HEK293 (cell line): ENCODE results near the gene STK32C.

Experiments used
- GLIS2 ChIP-seq: fragments of 450-650 bp; formaldehyde crosslinking; IDR thresholded peaks from 2 replicates; pipeline ENCODE4 v1.5.1; 2016; ENCODE audit warnings: missing biosample characterization, missing genetic modification characterization
- IKZF3 ChIP-seq: fragments of 450-650 bp; IDR thresholded peaks from 2 replicates; pipeline ENCODE4 v1.5.0; 2018; ENCODE audit warnings: missing biosample characterization, mild to moderate bottlenecking, missing genetic modification characterization, moderate library complexity
- KLF10 ChIP-seq: fragments of 450-650 bp; IDR thresholded peaks from 2 replicates; pipeline ENCODE4 v1.5.1; 2018; ENCODE audit warnings: missing biosample characterization, mild to moderate bottlenecking, missing genetic modification characterization
- KLF8 ChIP-seq: fragments of 450-650 bp; formaldehyde crosslinking; IDR thresholded peaks from 2 replicates; pipeline ENCODE4 v1.5.1; 2016; ENCODE audit warnings: missing biosample characterization, missing genetic modification characterization
- MYNN ChIP-seq: fragments of 450-650 bp; formaldehyde crosslinking; IDR thresholded peaks from 2 replicates; pipeline ENCODE4 v1.5.1; 2016; ENCODE audit warnings: missing biosample characterization, missing genetic modification characterization, borderline replicate concordance
- PRDM6 ChIP-seq: fragments of 450-650 bp; formaldehyde crosslinking; IDR thresholded peaks from 2 replicates; pipeline ENCODE4 v1.5.1; 2017; ENCODE audit warnings: missing biosample characterization, missing genetic modification characterization
- RBAK ChIP-seq: fragments of 450-650 bp; formaldehyde crosslinking; IDR thresholded peaks from 2 replicates; pipeline ENCODE4 v1.5.1; 2016; ENCODE audit warnings: missing biosample characterization, missing genetic modification characterization
- SP3 ChIP-seq: fragments of 450-650 bp; formaldehyde crosslinking; IDR thresholded peaks from 2 replicates; pipeline ENCODE4 v1.5.1; 2016; ENCODE audit warnings: missing biosample characterization, missing genetic modification characterization
- SP7 ChIP-seq: fragments of 450-650 bp; formaldehyde crosslinking; IDR thresholded peaks from 2 replicates; pipeline ENCODE4 v1.5.1; 2016; ENCODE audit warnings: missing biosample characterization, missing genetic modification characterization
- WT1 ChIP-seq: fragments of 450-650 bp; formaldehyde crosslinking; IDR thresholded peaks from 2 replicates; pipeline ENCODE4 v1.5.1; 2016; ENCODE audit warnings: missing biosample characterization, missing genetic modification characterization
- ZBTB11 ChIP-seq: fragments of 450-650 bp; formaldehyde crosslinking; conservative IDR thresholded peaks from 2 replicates; pipeline ENCODE4 v1.5.1; 2016; ENCODE audit warnings: low read depth, missing biosample characterization, missing genetic modification characterization
- ZBTB17 ChIP-seq: fragments of 450-650 bp; formaldehyde crosslinking; IDR thresholded peaks from 2 replicates; pipeline ENCODE4 v1.5.1; 2016; ENCODE audit warnings: missing biosample characterization, missing genetic modification characterization
- ZBTB21 ChIP-seq: fragments of 450-650 bp; formaldehyde crosslinking; IDR thresholded peaks from 2 replicates; pipeline ENCODE4 v1.5.1; 2017; ENCODE audit warnings: missing biosample characterization, missing genetic modification characterization
- ZFP69B ChIP-seq: fragments of 450-650 bp; formaldehyde crosslinking; IDR thresholded peaks from 2 replicates; pipeline ENCODE4 v1.5.1; 2016; ENCODE audit warnings: missing biosample characterization, missing genetic modification characterization
- ZNF16 ChIP-seq: fragments of 450-650 bp; formaldehyde crosslinking; IDR thresholded peaks from 2 replicates; pipeline ENCODE4 v1.5.1; 2016; ENCODE audit warnings: low read depth, missing biosample characterization, missing genetic modification characterization
- ZNF2 ChIP-seq: fragments of 450-650 bp; formaldehyde crosslinking; IDR thresholded peaks from 2 replicates; pipeline ENCODE4 v1.5.1; 2016; ENCODE audit warnings: missing biosample characterization, missing genetic modification characterization
- ZNF24 ChIP-seq: fragments of 450-650 bp; formaldehyde crosslinking; IDR thresholded peaks from 2 replicates; pipeline ENCODE4 v1.5.1; 2016; ENCODE audit warnings: missing biosample characterization, missing genetic modification characterization
- ZNF335 ChIP-seq: fragments of 450-650 bp; formaldehyde crosslinking; conservative IDR thresholded peaks from 2 replicates; pipeline ENCODE4 v1.5.1; 2016; ENCODE audit warnings: missing biosample characterization, missing genetic modification characterization
- ZNF354C ChIP-seq: fragments of 450-650 bp; formaldehyde crosslinking; IDR thresholded peaks from 2 replicates; pipeline ENCODE4 v1.5.1; 2016; ENCODE audit warnings: missing biosample characterization, missing genetic modification characterization, low read depth, borderline replicate concordance
- ZNF366 ChIP-seq: fragments of 450-650 bp; formaldehyde crosslinking; conservative IDR thresholded peaks from 2 replicates; pipeline ENCODE4 v1.5.1; 2016; ENCODE audit warnings: missing biosample characterization, missing genetic modification characterization
- ZNF394 ChIP-seq: fragments of 450-650 bp; formaldehyde crosslinking; IDR thresholded peaks from 2 replicates; pipeline ENCODE4 v1.5.1; 2016; ENCODE audit warnings: missing biosample characterization, missing genetic modification characterization, mild to moderate bottlenecking, moderate library complexity, borderline replicate concordance
- ZNF416 ChIP-seq: fragments of 450-650 bp; formaldehyde crosslinking; IDR thresholded peaks from 2 replicates; pipeline ENCODE4 v1.5.1; 2016; ENCODE audit warnings: missing biosample characterization, missing genetic modification characterization
- ZNF423 ChIP-seq: fragments of 450-650 bp; formaldehyde crosslinking; IDR thresholded peaks from 2 replicates; pipeline ENCODE4 v1.5.1; 2016; ENCODE audit warnings: missing biosample characterization, missing genetic modification characterization
- ZNF48 ChIP-seq: fragments of 450-650 bp; formaldehyde crosslinking; IDR thresholded peaks from 2 replicates; pipeline ENCODE4 v1.5.1; 2016; ENCODE audit warnings: missing biosample characterization, missing genetic modification characterization
- ZNF555 ChIP-seq: fragments of 450-650 bp; formaldehyde crosslinking; conservative IDR thresholded peaks from 2 replicates; pipeline ENCODE4 v1.5.1; 2017; ENCODE audit warnings: missing biosample characterization, mild to moderate bottlenecking, missing genetic modification characterization, inconsistent platforms
- ZNF560 ChIP-seq: fragments of 450-650 bp; formaldehyde crosslinking; IDR thresholded peaks from 2 replicates; pipeline ENCODE4 v1.5.1; 2017; ENCODE audit warnings: missing biosample characterization, missing genetic modification characterization, borderline replicate concordance
- ZNF561 ChIP-seq: fragments of 450-650 bp; IDR thresholded peaks from 2 replicates; pipeline ENCODE4 v1.5.1; 2018; ENCODE audit warnings: missing biosample characterization, missing genetic modification characterization, borderline replicate concordance
- ZNF610 ChIP-seq: fragments of 450-650 bp; formaldehyde crosslinking; IDR thresholded peaks from 2 replicates; pipeline ENCODE4 v1.5.1; 2016; ENCODE audit warnings: missing biosample characterization, missing genetic modification characterization, borderline replicate concordance
- ZNF629 ChIP-seq: fragments of 450-650 bp; formaldehyde crosslinking; IDR thresholded peaks from 2 replicates; pipeline ENCODE4 v1.5.1; 2017; ENCODE audit warnings: missing biosample characterization, missing genetic modification characterization
- ZNF639 ChIP-seq: fragments of 450-650 bp; formaldehyde crosslinking; IDR thresholded peaks from 2 replicates; pipeline ENCODE4 v1.5.1; 2016; ENCODE audit warnings: missing biosample characterization, missing genetic modification characterization
- ZNF660 ChIP-seq: fragments of 450-650 bp; IDR thresholded peaks from 2 replicates; pipeline ENCODE4 v1.5.1; 2018; ENCODE audit warnings: missing biosample characterization, mild to moderate bottlenecking, missing genetic modification characterization
- ZNF76 ChIP-seq: fragments of 450-650 bp; formaldehyde crosslinking; IDR thresholded peaks from 2 replicates; pipeline ENCODE4; 2016; ENCODE audit warnings: low read depth, missing biosample characterization, missing genetic modification characterization, borderline replicate concordance

Gene STK32C

GRCh38 chr10:132329565-132330485 is 22.1 kb upstream of the STK32C start (continued):
- peak; percentile 80 for TF ChIP-seq ZNF366 (tag by site-specific recombination)
- no peak for TF ChIP-seq ZBTB21 (tag by site-specific recombination)
- 0 out of 2 replicates have a peak, but pooled peaks have one; percentile 13 for TF ChIP-seq ZNF610 (tag by site-specific recombination)
- no peak for TF ChIP-seq ZNF354C
- no peak for TF ChIP-seq KLF8 (tag by site-specific recombination)
- TF ChIP-seq PRDM6 = peak; percentile 97
- peak; percentile 83 for TF ChIP-seq ZBTB17 (tag by site-specific recombination)
- 0 out of 2 replicates have a peak, but pooled peaks have one; percentile 45 for TF ChIP-seq ZNF2
- peak; percentile 42; the same call in 1 of the 2 replicates for TF ChIP-seq SP3 (tag by site-specific recombination)
- TF ChIP-seq ZNF24 = peak; percentile 100
- TF ChIP-seq ZNF394 (tag by site-specific recombination) = peak; percentile 83; the same call in 1 of the 2 replicates
- no peak for TF ChIP-seq ZFP69B
- peak; percentile 54; the same call in 1 of the 2 replicates for TF ChIP-seq KLF10 (tag by site-specific recombination)
- TF ChIP-seq RBAK = no peak
- peak; percentile 72 for TF ChIP-seq ZNF629 (tag by site-specific recombination)
- TF ChIP-seq ZNF639 (tag by site-specific recombination) = no peak
- TF ChIP-seq SP7 (tag by site-specific recombination) = peak; percentile 85
- TF ChIP-seq ZNF423 = no peak
- TF ChIP-seq ZNF416 (tag by site-specific recombination) = no peak
- TF ChIP-seq ZNF555 (tag by site-specific recombination) = no peak
- peak; percentile 59 for TF ChIP-seq ZNF660 (tag by site-specific recombination)
- TF ChIP-seq ZNF335 (tag by site-specific recombination) = peak; percentile 82
- TF ChIP-seq ZNF16 = no peak
- TF ChIP-seq ZBTB11 (tag by site-specific recombination) = peak; percentile 56; the same call in 1 of the 2 replicates
- no peak for TF ChIP-seq ZNF560 (tag by site-specific recombination)
- TF ChIP-seq GLIS2 = 0 out of 2 replicates have a peak, but pooled peaks have one; percentile 17
- TF ChIP-seq ZNF561 = no peak
- no peak for TF ChIP-seq ZNF48
- no peak for TF ChIP-seq MYNN (tag by site-specific recombination)
- peak; percentile 80 for TF ChIP-seq WT1 (tag by site-specific recombination)
- peak; percentile 49; the same call in 1 of the 2 replicates for TF ChIP-seq IKZF3 (tag by site-specific recombination)
- 0 out of 2 replicates have a peak, but pooled peaks have one; percentile 22 for TF ChIP-seq ZNF76 (tag by site-specific recombination)
